Measurements from ENCODE around the gene SLC4A8.

The SLC4A8 gene

GRCh38 chr12:51424662-51425539 is at the start of gene SLC4A8:
TSS of gene SLC4A8 (plus strand) at chr12:51424831. CDS start at chr12:51424988, 157 bp downstream.
- TF ChIP-seq ZFX (IDR thresholded peaks at IDR 0.05) (no peak), CTCF (conservative IDR thresholded peaks at IDR 0.05) (peak; percentile 86)
- no peak within 1 kb of the TSS for H3K27ac ChIP-seq

GRCh38 chr12:51374856-51375255 is 49.8 kb upstream of the SLC4A8 start:
- no peak overlapping the region for H3K27ac ChIP-seq
- no peak for TF ChIP-seq ZFX (IDR thresholded peaks at IDR 0.05)

- TF ChIP-seq CTCF (conservative IDR thresholded peaks at IDR 0.05) (no peak), ZFX (IDR thresholded peaks at IDR 0.05) (no peak)
These were observed 47.3 kb upstream of the SLC4A8 start for GRCh38 chr12:51377099-51377984.

GRCh38 chr12:51378749-51379148 is 45.9 kb upstream of the SLC4A8 start:
- TF ChIP-seq ZFX (IDR thresholded peaks at IDR 0.05), result no peak
- H3K27ac ChIP-seq, result no peak overlapping the region

More at GRCh38 chr12:51377099-51377984, 47.3 kb upstream of the SLC4A8 start:
- no peak overlapping the region for H3K27ac ChIP-seq

- H3K27ac ChIP-seq, result no peak overlapping the region
- TF ChIP-seq CTCF (conservative IDR thresholded peaks at IDR 0.05), result no peak
- no peak for TF ChIP-seq ZFX (IDR thresholded peaks at IDR 0.05)
These were observed 45.1 kb upstream of the SLC4A8 start for GRCh38 chr12:51379571-51379970.

- no peak overlapping the region for H3K27ac ChIP-seq
- TF ChIP-seq ZFX (IDR thresholded peaks at IDR 0.05) (no peak), CTCF (conservative IDR thresholded peaks at IDR 0.05) (no peak)
These were observed 43.2 kb upstream of the SLC4A8 start for GRCh38 chr12:51381226-51382079.

- TF ChIP-seq CTCF (conservative IDR thresholded peaks at IDR 0.05), result no peak
- no peak for TF ChIP-seq ZFX (IDR thresholded peaks at IDR 0.05)
- no peak overlapping the region for H3K27ac ChIP-seq
These were observed 42.5 kb upstream of the SLC4A8 start for GRCh38 chr12:51382173-51382572.
